GM12878 (cell line): ENCODE data around the gene TAPBPL.

Experiments
- CHD1 ChIP-seq: IDR thresholded peaks from 2 replicates; pipeline ENCODE4 v1.6.1; 2012; ENCODE audit warnings: low read depth, low read length, improper control_type of control experiment
- CHD2 ChIP-seq: IDR thresholded peaks from 2 replicates; pipeline ENCODE4 v1.6.1; 2011; ENCODE audit warnings: low read depth, low read length, improper control_type of control experiment, borderline replicate concordance
- CTCF ChIP-seq, 3 experiments: IDR thresholded peaks in 2 of 3; conservative IDR thresholded peaks in 1 of 3; 2 replicates each; pipeline ENCODE4 v1.5.1; 2011; ENCODE audit warnings: low read depth in 3 of 3, low read length in 3 of 3, mild to moderate bottlenecking in 3 of 3, control low read depth in 2 of 3, moderate library complexity in 2 of 3, inconsistent platforms in 1 of 3, mixed read lengths in 1 of 3; ENCODE audit not compliant: control insufficient read depth in 2 of 3, insufficient read depth in 1 of 3; ENCODE audit errors: extremely low read depth in 1 of 3
- EP300 ChIP-seq, 2 experiments: fragments of 150-350 bp in 1 of 2; IDR thresholded peaks; 2 replicates each; pipeline ENCODE4 v1.6.1; 2011 to 2012; ENCODE audit warnings: low read depth in 2 of 2, low read length in 2 of 2, borderline replicate concordance in 1 of 2, improper control_type of control experiment in 1 of 2, inconsistent platforms in 1 of 2; ENCODE audit not compliant: control insufficient read depth in 1 of 2
- EZH2 ChIP-seq: IDR thresholded peaks from 2 replicates; pipeline ENCODE4 v1.6.1; 2012; ENCODE audit warnings: low read depth, mild to moderate bottlenecking, control low read depth, inconsistent platforms, low read length, borderline replicate concordance; ENCODE audit not compliant: control insufficient read depth
- PKNOX1 ChIP-seq: fragments of 450-650 bp; IDR thresholded peaks from 2 replicates; pipeline ENCODE4 v1.6.1; 2016; ENCODE audit warnings: mild to moderate bottlenecking
- POLR2A ChIP-seq: IDR thresholded peaks from 2 replicates; pipeline ENCODE4 v1.6.1; 2011; ENCODE audit warnings: low read depth, mild to moderate bottlenecking, low read length
- TARDBP ChIP-seq: IDR thresholded peaks from 2 replicates; pipeline ENCODE4 v1.6.1; 2016; ENCODE audit warnings: borderline replicate concordance
- USF2 ChIP-seq: IDR thresholded peaks from 2 replicates; pipeline ENCODE4 v1.6.1; 2011; ENCODE audit warnings: low read depth, low read length, improper control_type of control experiment, borderline replicate concordance

- no peak for TF ChIP-seq CTCF (IDR thresholded peaks at IDR 0.05 in 2 of 3, conservative IDR thresholded peaks at IDR 0.05 in 1 of 3; ENCODE audit: control insufficient read depth in 2 of 3, extremely low read depth in 1 of 3, insufficient read depth in 1 of 3, low read depth in 3 of 3, low read length in 3 of 3)
- no peak for TF ChIP-seq CHD2
- no peak; the same call in 1 of the 2 replicates for TF ChIP-seq POLR2A
- TF ChIP-seq EZH2 = no peak
- TF ChIP-seq EP300 (IDR thresholded peaks at IDR 0.05; ENCODE audit: borderline replicate concordance in 1 of 2, control insufficient read depth in 1 of 2, low read depth in 2 of 2, low read length in 2 of 2) = no peak
- no peak; the same call in 1 of the 2 replicates for TF ChIP-seq USF2
- no peak for TF ChIP-seq CHD1
- TF ChIP-seq PKNOX1 = peak; percentile 94
- no peak for TF ChIP-seq TARDBP
These were observed 26.0 kb upstream of the TAPBPL start for GRCh38 chr12:6425590-6426531.
